ENCODE data around the gene KIF1A. TPM values are rescaled to one million over a fixed set of nuclear protein-coding genes. Genes with fewer than 3 reads are reported as not detected.
A peak's percentile ranks its signal among the peaks of the same experiment; 100 is the strongest.

Gene KIF1A
- total RNA-seq, 1 donor from 2014 or later = 29.9 TPM

DNA sequence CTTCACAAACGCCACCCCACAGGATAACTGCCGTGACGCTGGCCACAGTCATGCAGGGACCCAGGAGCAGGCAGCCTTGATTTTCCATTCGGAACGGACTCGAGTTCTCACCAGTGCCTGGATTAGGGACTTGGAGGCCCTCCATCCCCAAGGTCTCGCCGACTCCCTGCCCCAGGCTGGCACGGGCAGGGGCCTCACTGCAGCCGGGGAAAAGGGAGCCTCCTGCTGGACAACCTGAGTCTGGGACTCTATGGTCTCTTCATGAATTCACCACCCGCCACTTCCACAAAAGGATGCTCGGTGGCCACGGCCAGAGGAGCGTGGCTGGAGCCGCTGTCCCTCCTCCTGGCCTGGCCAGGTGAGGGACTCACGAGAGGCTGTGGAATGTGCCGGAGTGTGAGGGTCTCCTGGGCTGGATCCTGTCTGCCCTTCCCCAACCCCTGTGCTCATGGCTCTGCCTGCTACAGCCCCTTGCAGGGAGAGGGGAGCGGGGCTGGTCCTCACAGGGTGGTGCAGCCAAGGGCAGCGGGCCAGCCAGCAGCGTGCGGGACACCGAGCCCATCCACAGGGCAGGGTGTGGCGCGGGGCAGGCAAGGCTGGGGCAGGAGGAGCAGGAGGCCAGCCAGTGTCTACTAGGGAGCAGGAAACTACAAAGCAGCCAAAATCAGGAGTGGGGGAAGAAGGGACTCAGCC, 86.1 kb downstream of the KIF1A start:
- Mint-ChIP-seq H3K4me3 (no peak overlapping the region), H3K4me1 (peaks cover 3% of the 10 kb centered on the region), H3K27me3 (ENCODE audit: insufficient read depth, low read depth) (peaks cover 6% of the 10 kb centered on the region), H3K36me3 (peaks cover under 1% of the 10 kb centered on the region), H3K9me3 (no peaks in the 10 kb centered on the region), H3K27ac (no peak overlapping the region)
- no peak overlapping the region for H3K27ac ChIP-seq
- no peaks in the 10 kb centered on the region for H3K79me2 ChIP-seq (ENCODE audit: low read depth)
- H3K4me3 ChIP-seq = no peak overlapping the region
- H3K9me3 ChIP-seq (ENCODE audit: low read depth) = no peaks in the 10 kb centered on the region
- H3K36me3 ChIP-seq = no peaks in the 10 kb centered on the region
- no peaks in the 10 kb centered on the region for H3K27me3 ChIP-seq
- TF ChIP-seq, protein P1, sequence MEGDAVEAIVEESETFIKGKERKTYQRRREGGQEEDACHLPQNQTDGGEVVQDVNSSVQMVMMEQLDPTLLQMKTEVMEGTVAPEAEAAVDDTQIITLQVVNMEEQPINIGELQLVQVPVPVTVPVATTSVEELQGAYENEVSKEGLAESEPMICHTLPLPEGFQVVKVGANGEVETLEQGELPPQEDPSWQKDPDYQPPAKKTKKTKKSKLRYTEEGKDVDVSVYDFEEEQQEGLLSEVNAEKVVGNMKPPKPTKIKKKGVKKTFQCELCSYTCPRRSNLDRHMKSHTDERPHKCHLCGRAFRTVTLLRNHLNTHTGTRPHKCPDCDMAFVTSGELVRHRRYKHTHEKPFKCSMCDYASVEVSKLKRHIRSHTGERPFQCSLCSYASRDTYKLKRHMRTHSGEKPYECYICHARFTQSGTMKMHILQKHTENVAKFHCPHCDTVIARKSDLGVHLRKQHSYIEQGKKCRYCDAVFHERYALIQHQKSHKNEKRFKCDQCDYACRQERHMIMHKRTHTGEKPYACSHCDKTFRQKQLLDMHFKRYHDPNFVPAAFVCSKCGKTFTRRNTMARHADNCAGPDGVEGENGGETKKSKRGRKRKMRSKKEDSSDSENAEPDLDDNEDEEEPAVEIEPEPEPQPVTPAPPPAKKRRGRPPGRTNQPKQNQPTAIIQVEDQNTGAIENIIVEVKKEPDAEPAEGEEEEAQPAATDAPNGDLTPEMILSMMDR (IDR thresholded peaks at IDR 0.05) = peak; percentile 22
- TF ChIP-seq EZH2 (IDR thresholded peaks at IDR 0.05) = no peak
- no peak for TF ChIP-seq EZH2phosphoT487 (IDR thresholded peaks at IDR 0.05)
- H2AFZ ChIP-seq (replicated peaks) = no peak overlapping the region
- no peaks in the 10 kb centered on the region for H4K20me1 ChIP-seq (ENCODE audit: low read depth)
- no peak overlapping the region for H3K9ac ChIP-seq
- H3K4me1 ChIP-seq = no peaks in the 10 kb centered on the region
- peak; percentile 27 for DNase-seq (ENCODE audit: low spot score)
- H3F3A ChIP-seq (ENCODE audit: low read depth) = no peaks in the 10 kb centered on the region
- H3K4me2 ChIP-seq = no peak overlapping the region

DNA sequence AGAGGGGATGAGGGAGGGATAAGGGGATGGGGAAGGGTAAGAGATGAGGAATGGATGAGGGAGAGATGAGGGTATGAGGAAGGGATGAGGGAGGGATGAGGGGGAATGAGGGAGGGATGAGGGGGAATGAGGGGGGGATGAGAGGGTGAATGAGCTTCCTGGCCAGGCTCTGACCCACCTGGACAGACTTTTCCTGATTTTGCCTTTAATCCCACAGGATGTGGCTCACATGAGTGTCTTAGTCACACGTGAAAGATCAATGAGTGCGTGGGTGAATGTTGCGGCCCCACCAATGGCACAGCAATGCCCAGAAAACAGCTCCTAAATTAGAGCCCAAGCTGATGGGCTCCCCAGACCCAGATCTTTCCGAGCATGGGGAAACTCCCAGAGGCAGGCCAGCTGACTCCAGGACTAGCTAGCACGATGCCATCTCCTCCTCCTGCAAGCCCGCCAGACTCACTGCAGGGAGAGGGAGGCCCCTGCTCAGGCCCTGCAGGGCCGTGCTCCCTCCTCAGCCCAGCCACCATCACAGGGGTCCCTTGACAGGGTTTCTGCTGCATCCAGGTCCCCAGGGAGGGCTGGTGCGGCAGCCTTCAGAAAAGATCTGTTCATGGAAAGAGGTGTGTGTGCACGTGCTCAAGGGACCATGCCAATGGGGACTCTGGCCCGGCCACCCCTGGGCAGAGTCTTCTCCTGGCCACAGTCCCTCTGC, 87.0 kb downstream of the KIF1A start:
- H3K27me3 ChIP-seq = no peaks in the 10 kb centered on the region
- Mint-ChIP-seq H3K9me3 (no peaks in the 10 kb centered on the region), H3K4me3 (no peak overlapping the region), H3K36me3 (no peaks in the 10 kb centered on the region), H3K27me3 (ENCODE audit: insufficient read depth, low read depth) (peaks cover 6% of the 10 kb centered on the region), H3K27ac (no peak overlapping the region), H3K4me1 (peaks cover 3% of the 10 kb centered on the region)
- no peak overlapping the region for H2AFZ ChIP-seq (replicated peaks)
- no peaks in the 10 kb centered on the region for H3K4me1 ChIP-seq
- H3K79me2 ChIP-seq (ENCODE audit: low read depth) = no peaks in the 10 kb centered on the region
- H3K9ac ChIP-seq = no peak overlapping the region
- H3K36me3 ChIP-seq = no peaks in the 10 kb centered on the region
- no peak for DNase-seq (ENCODE audit: low spot score)
- H3F3A ChIP-seq (ENCODE audit: low read depth) = no peaks in the 10 kb centered on the region
- H3K4me2 ChIP-seq = no peak overlapping the region
- H4K20me1 ChIP-seq (ENCODE audit: low read depth) = no peaks in the 10 kb centered on the region
- TF ChIP-seq EZH2phosphoT487 (IDR thresholded peaks at IDR 0.05) (no peak), EZH2 (IDR thresholded peaks at IDR 0.05) (no peak)
- TF ChIP-seq, protein P1 (IDR thresholded peaks at IDR 0.05) = no peak
- no peak overlapping the region for H3K4me3 ChIP-seq
- no peak overlapping the region for H3K27ac ChIP-seq
- H3K9me3 ChIP-seq (ENCODE audit: low read depth) = no peaks in the 10 kb centered on the region

DNA sequence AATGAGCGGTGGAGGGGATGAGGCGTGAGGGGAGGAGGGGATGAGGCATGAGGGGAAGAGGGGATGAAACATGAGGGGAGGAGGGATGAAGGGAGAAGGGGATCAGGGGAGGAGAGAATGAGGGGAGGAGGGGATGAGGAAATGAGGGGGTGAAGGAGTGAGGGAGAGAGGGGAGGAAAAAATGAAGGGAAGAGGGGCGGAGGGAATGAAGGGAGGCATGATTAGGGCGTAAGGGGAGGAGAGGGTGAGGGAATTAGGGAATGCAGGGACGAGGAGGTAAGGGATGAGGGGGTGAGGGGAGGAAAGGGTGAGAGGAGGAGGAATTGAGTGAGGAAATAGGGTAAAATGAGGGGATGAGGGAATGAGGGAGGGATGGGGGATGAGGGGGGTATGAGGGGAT, 87.8 kb downstream of the KIF1A start:
- Histone ChIP-seq H3K79me2 (ENCODE audit: low read depth) (no peaks in the 10 kb centered on the region), H3K9me3 (ENCODE audit: low read depth) (no peaks in the 10 kb centered on the region), H3K9ac (no peak overlapping the region), H3K27me3 (no peaks in the 10 kb centered on the region), H3K4me1 (no peaks in the 10 kb centered on the region), H3F3A (ENCODE audit: low read depth) (no peaks in the 10 kb centered on the region), H2AFZ (replicated peaks) (no peak overlapping the region), H3K4me3 (no peak overlapping the region), H3K4me2 (no peak overlapping the region), H3K36me3 (no peaks in the 10 kb centered on the region), H4K20me1 (ENCODE audit: low read depth) (no peaks in the 10 kb centered on the region), H3K27ac (no peak overlapping the region)
- Mint-ChIP-seq H3K27ac (no peak overlapping the region), H3K36me3 (no peaks in the 10 kb centered on the region), H3K27me3 (ENCODE audit: insufficient read depth, low read depth) (peaks cover 6% of the 10 kb centered on the region), H3K4me3 (no peak overlapping the region), H3K4me1 (peaks cover 3% of the 10 kb centered on the region), H3K9me3 (no peaks in the 10 kb centered on the region)
- TF ChIP-seq EZH2 (IDR thresholded peaks at IDR 0.05) (no peak), EZH2phosphoT487 (IDR thresholded peaks at IDR 0.05) (no peak)
- TF ChIP-seq, protein P1 (IDR thresholded peaks at IDR 0.05) = no peak
- DNase-seq (ENCODE audit: low spot score) = no peak
